Esophagus squamous epithelium (tissue), 4 donors: Measurements from ENCODE around the gene ODF4.

Experiments used
- CTCF ChIP-seq, 6 experiments: fragments of 450-650 bp in 4 of 6; fragments of 200-600 bp in 2 of 6; sonication (generic) in 2 of 6; IDR thresholded peaks; one replicate each; pipeline ENCODE4 v1.5.1; 2016 to 2019; ENCODE audit warnings: antibody characterized with exemption in 6 of 6, mild to moderate bottlenecking in 4 of 6, moderate library complexity in 4 of 6
- POLR2A ChIP-seq, 4 donors: fragments of 450-650 bp; IDR thresholded peaks; one replicate each; pipeline ENCODE4 v1.6.1; 2017; ENCODE audit warnings: antibody characterized with exemption in 4 of 4, mild to moderate bottlenecking in 4 of 4, moderate library complexity in 3 of 4

- TF ChIP-seq CTCF (IDR thresholded peaks at IDR 0.05) (no peak), POLR2A (IDR thresholded peaks at IDR 0.05) (no peak)
Measured at GRCh38 chr17:8392674-8393469, 53.2 kb downstream of the ODF4 start.
